ENCODE data around the gene CYTH4. TPM values are rescaled to one million over a fixed set of nuclear protein-coding genes. Genes with fewer than 3 reads are reported as not detected.

The CYTH4 gene
- total and polyA plus RNA-seq, 2 of the 13 experiments (the other 11 are each of a cell fraction or from before 2014, with no cell fraction given): not detected

DNA sequence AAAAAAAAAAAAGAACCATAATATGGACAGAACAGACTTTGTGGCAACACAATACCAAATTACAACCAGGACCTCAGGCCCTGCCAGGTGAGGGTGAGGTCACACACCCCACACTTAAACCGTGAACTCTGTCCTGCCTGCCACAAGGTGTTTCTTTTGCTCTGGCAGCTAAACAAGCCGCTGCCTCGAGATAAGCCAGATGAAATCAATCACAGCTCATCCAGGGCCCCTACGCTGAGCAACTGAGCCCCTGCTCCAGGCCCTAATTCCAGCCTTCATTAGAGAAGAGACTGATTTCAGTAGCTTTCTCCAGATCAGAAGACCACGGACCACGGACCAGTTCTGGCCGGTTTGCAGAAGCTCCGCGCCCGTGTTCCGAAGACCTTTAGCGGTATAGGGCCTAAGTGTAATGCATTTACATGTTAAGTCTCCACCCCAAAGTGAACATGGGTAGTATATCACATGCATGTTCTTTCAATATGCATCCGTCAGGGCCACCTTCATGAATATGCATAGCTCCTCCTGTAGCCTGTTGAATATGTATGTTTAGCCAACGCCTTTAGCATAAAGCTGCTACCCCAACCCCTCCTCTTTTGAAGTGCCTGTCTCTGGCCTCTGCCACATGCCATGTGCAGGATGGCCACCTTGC lies 23.4 kb upstream of the CYTH4 start:
- CTCF ChIA-PET (ENCODE audit: low intra/inter-chr PET ratio, low total read pairs): no interaction called here
- in situ Hi-C loops (cut with HindIII; ENCODE audit: extremely low pct_ligation_motif_present, low pct_unique_long_range_greater_than_20kb): no loop called here
- intact Hi-C loops (cut with micrococcal nuclease; ENCODE audit: unreplicated experiment): no loop called here
- Histone ChIP-seq H3K27ac (ENCODE audit: extremely low read length, insufficient read depth, low read length) (no peak overlapping the region), H4K20me1 (ENCODE audit: insufficient read depth, low read length) (no peaks in the 10 kb centered on the region), H3K4me3 (replicated peaks in 1 of 3; ENCODE audit: insufficient read depth in 1 of 3, low read depth in 2 of 3, low read length in 3 of 3) (no peak overlapping the region), H3K9me3 (ENCODE audit: low read length) (peaks cover 3% of the 10 kb centered on the region; the same call in 1 of the 2 replicates), H3K79me2 (ENCODE audit: insufficient read depth, low read length) (no peaks in the 10 kb centered on the region), H3K4me2 (ENCODE audit: low read depth, low read length) (no peak overlapping the region), H3K27me3 (ENCODE audit: control insufficient read depth in 1 of 2, insufficient read depth in 2 of 2, low read length in 2 of 2) (peaks cover 0 to 16% of the 10 kb centered on the region in 2 experiments; a peak in 3 of 5 replicates), H3K4me1 (ENCODE audit: insufficient read depth, low read length) (no peaks in the 10 kb centered on the region), H2AFZ (ENCODE audit: low read length) (no peak overlapping the region), H3K36me3 (replicated peaks in 1 of 2; ENCODE audit: control insufficient read depth in 1 of 2, insufficient read depth in 2 of 2, low read length in 2 of 2) (no peaks in the 10 kb centered on the region), H3K9ac (ENCODE audit: insufficient read depth, low read depth, low read length) (no peak overlapping the region)
- no peak for DNase-seq (ENCODE audit: low spot score)
- whole genome bisulfite sequencing (ENCODE audit: low lambda C conversion rate): 62% methylated on average over 12 of the region's 14 CpGs
- ATAC-seq: no peak
- POLR2A ChIA-PET: no interaction called here
- no peak for FAIRE-seq
- no TSS peak for BruUV-seq (replicated peaks)
- TF ChIP-seq, protein P1, sequence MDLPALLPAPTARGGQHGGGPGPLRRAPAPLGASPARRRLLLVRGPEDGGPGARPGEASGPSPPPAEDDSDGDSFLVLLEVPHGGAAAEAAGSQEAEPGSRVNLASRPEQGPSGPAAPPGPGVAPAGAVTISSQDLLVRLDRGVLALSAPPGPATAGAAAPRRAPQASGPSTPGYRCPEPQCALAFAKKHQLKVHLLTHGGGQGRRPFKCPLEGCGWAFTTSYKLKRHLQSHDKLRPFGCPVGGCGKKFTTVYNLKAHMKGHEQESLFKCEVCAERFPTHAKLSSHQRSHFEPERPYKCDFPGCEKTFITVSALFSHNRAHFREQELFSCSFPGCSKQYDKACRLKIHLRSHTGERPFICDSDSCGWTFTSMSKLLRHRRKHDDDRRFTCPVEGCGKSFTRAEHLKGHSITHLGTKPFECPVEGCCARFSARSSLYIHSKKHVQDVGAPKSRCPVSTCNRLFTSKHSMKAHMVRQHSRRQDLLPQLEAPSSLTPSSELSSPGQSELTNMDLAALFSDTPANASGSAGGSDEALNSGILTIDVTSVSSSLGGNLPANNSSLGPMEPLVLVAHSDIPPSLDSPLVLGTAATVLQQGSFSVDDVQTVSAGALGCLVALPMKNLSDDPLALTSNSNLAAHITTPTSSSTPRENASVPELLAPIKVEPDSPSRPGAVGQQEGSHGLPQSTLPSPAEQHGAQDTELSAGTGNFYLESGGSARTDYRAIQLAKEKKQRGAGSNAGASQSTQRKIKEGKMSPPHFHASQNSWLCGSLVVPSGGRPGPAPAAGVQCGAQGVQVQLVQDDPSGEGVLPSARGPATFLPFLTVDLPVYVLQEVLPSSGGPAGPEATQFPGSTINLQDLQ (CRISPR knock-in tag; IDR thresholded peaks at IDR 0.05): no peak
- TF ChIP-seq, protein P2, sequence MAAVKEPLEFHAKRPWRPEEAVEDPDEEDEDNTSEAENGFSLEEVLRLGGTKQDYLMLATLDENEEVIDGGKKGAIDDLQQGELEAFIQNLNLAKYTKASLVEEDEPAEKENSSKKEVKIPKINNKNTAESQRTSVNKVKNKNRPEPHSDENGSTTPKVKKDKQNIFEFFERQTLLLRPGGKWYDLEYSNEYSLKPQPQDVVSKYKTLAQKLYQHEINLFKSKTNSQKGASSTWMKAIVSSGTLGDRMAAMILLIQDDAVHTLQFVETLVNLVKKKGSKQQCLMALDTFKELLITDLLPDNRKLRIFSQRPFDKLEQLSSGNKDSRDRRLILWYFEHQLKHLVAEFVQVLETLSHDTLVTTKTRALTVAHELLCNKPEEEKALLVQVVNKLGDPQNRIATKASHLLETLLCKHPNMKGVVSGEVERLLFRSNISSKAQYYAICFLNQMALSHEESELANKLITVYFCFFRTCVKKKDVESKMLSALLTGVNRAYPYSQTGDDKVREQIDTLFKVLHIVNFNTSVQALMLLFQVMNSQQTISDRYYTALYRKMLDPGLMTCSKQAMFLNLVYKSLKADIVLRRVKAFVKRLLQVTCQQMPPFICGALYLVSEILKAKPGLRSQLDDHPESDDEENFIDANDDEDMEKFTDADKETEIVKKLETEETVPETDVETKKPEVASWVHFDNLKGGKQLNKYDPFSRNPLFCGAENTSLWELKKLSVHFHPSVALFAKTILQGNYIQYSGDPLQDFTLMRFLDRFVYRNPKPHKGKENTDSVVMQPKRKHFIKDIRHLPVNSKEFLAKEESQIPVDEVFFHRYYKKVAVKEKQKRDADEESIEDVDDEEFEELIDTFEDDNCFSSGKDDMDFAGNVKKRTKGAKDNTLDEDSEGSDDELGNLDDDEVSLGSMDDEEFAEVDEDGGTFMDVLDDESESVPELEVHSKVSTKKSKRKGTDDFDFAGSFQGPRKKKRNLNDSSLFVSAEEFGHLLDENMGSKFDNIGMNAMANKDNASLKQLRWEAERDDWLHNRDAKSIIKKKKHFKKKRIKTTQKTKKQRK (IDR thresholded peaks at IDR 0.05; ENCODE audit: low read length): no peak
- no peak for TF ChIP-seq ZNF788 (CRISPR knock-in tag; IDR thresholded peaks at IDR 0.05; ENCODE audit: borderline replicate concordance)
- TF ChIP-seq KLF15 (CRISPR knock-in tag; IDR thresholded peaks at IDR 0.05; ENCODE audit: borderline replicate concordance): no peak
- TF ChIP-seq, protein P3, sequence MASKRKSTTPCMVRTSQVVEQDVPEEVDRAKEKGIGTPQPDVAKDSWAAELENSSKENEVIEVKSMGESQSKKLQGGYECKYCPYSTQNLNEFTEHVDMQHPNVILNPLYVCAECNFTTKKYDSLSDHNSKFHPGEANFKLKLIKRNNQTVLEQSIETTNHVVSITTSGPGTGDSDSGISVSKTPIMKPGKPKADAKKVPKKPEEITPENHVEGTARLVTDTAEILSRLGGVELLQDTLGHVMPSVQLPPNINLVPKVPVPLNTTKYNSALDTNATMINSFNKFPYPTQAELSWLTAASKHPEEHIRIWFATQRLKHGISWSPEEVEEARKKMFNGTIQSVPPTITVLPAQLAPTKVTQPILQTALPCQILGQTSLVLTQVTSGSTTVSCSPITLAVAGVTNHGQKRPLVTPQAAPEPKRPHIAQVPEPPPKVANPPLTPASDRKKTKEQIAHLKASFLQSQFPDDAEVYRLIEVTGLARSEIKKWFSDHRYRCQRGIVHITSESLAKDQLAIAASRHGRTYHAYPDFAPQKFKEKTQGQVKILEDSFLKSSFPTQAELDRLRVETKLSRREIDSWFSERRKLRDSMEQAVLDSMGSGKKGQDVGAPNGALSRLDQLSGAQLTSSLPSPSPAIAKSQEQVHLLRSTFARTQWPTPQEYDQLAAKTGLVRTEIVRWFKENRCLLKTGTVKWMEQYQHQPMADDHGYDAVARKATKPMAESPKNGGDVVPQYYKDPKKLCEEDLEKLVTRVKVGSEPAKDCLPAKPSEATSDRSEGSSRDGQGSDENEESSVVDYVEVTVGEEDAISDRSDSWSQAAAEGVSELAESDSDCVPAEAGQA (IDR thresholded peaks at IDR 0.05; ENCODE audit: low read depth): no peak
- TF ChIP-seq, protein P3 (CRISPR knock-in tag; IDR thresholded peaks at IDR 0.05; ENCODE audit: borderline replicate concordance): no peak
- TF ChIP-seq CREB1 (IDR thresholded peaks at IDR 0.05): no peak
- TF ChIP-seq CREB1 (CRISPR knock-in tag; IDR thresholded peaks at IDR 0.05): no peak
- no peak for TF ChIP-seq NKX3-1 (CRISPR knock-in tag; IDR thresholded peaks at IDR 0.05)
- no peak for TF ChIP-seq ZC3H13 (CRISPR knock-in tag; IDR thresholded peaks at IDR 0.05)
- no peak for TF ChIP-seq ZNF460 (CRISPR knock-in tag; IDR thresholded peaks at IDR 0.05; ENCODE audit: borderline replicate concordance)
- no peak for TF ChIP-seq CBX1 (IDR thresholded peaks at IDR 0.05; ENCODE audit: low read depth)
